ENCODE results near the gene CADPS2.

GRCh38 chr7:122842971-122843370 is 43.3 kb downstream of the CADPS2 start:
- TF ChIP-seq CTCF (IDR thresholded peaks at IDR 0.05; ENCODE audit: low read length) (no peak), EZH2 (IDR thresholded peaks at IDR 0.05; ENCODE audit: borderline replicate concordance, low read length) (no peak)
